Smooth muscle cell (in vitro differentiated cells): ENCODE data around the gene GTSE1. TPM values are rescaled to one million over a fixed set of nuclear protein-coding genes. Genes with fewer than 3 reads are reported as not detected.

Experiments used
- DNase-seq: peaks from one replicate; lab custom pipeline; 2025; ENCODE audit not compliant: unreplicated experiment; lab: John Stamatoyannopoulos, UW
- H2AFZ ChIP-seq: fragments of 200-600 bp; sonication (generic); 2 replicates; pipeline ENCODE4 v1.6.0; 2016; ENCODE audit warnings: antibody characterized with exemption, low read depth, mild to moderate bottlenecking
- H3F3A ChIP-seq: fragments of 200-600 bp; sonication (generic); 2 replicates; pipeline ENCODE4 v1.6.0; 2017; ENCODE audit warnings: antibody characterized with exemption, low read depth
- H3K27ac ChIP-seq: fragments of 200-600 bp; sonication (generic); 2 replicates; pipeline ENCODE4 v1.5.1; 2016; ENCODE audit warnings: low read depth, mild to moderate bottlenecking
- H3K27me3 ChIP-seq: fragments of 200-600 bp; sonication (generic); 2 replicates; pipeline ENCODE4 v1.6.1; 2016; ENCODE audit warnings: low read depth, mild to moderate bottlenecking
- H3K36me3 ChIP-seq: fragments of 200-600 bp; sonication (generic); 2 replicates; pipeline ENCODE4 v1.5.1; 2016; ENCODE audit warnings: low read depth
- H3K4me1 ChIP-seq: fragments of 200-600 bp; sonication (generic); 2 replicates; pipeline ENCODE4 v1.5.1; 2016; ENCODE audit warnings: low read depth
- H3K4me2 ChIP-seq: fragments of 200-600 bp; sonication (generic); 2 replicates; pipeline ENCODE4 v1.6.0; 2016; ENCODE audit warnings: mild to moderate bottlenecking
- H3K4me3 ChIP-seq: fragments of 200-600 bp; sonication (generic); 2 replicates; pipeline ENCODE4 v1.5.1; 2016; ENCODE audit warnings: mild to moderate bottlenecking
- H3K79me2 ChIP-seq: fragments of 200-600 bp; sonication (generic); 2 replicates; pipeline ENCODE4 v1.6.0; 2016; ENCODE audit warnings: low read depth, mild to moderate bottlenecking
- H3K9ac ChIP-seq: fragments of 200-600 bp; sonication (generic); 2 replicates; pipeline ENCODE4 v1.6.0; 2016; ENCODE audit warnings: low read depth
- H3K9me3 ChIP-seq: fragments of 200-600 bp; sonication (generic); replicated peaks from 2 replicates; pipeline ENCODE4 v1.5.1; 2016; ENCODE audit warnings: low read depth
- H4K20me1 ChIP-seq: fragments of 200-600 bp; sonication (generic); 2 replicates; pipeline ENCODE4 v1.6.0; 2016; ENCODE audit warnings: low read depth
- WGBS: methylation state at CpG from one replicate; pipeline ENCODE4 v1.1.7; 2016; ENCODE audit warnings: low lambda C conversion rate; 5-methylcytosine and 5-hydroxymethylcytosine counted together
- polyA plus RNA-seq: library from polyadenylated mRNA; unstranded; fragments of >200 nt; fragmentation: Nextera tagmentation; extraction: Ambion mirVana; gene quantifications from 2 replicates; pipeline ENCODE4 v1.2.1, GENCODE V29; 2016
- total RNA-seq: library from RNA; depleted of rRNA; stranded (reverse); fragments of >200 nt; gene quantifications from 2 replicates; pipeline ENCODE4 v1.2.3, GENCODE V29; 2014
- TF ChIP-seq, protein P1 (sequence below): fragments of 200-600 bp; sonication (generic); IDR thresholded peaks from 2 replicates; pipeline ENCODE4 v1.5.1; 2017; ENCODE audit warnings: borderline replicate concordance, mild to moderate bottlenecking, antibody characterized with exemption; ENCODE audit not compliant: insufficient read depth, poor library complexity, severe bottlenecking

GTSE1 gene
- total and polyA plus RNA-seq, 2 experiments from 2014 or later = 3.6 to 6.8 TPM

- 98% methylated on average over 12 of the region's 12 CpGs for WGBS
- TF ChIP-seq, protein P1, sequence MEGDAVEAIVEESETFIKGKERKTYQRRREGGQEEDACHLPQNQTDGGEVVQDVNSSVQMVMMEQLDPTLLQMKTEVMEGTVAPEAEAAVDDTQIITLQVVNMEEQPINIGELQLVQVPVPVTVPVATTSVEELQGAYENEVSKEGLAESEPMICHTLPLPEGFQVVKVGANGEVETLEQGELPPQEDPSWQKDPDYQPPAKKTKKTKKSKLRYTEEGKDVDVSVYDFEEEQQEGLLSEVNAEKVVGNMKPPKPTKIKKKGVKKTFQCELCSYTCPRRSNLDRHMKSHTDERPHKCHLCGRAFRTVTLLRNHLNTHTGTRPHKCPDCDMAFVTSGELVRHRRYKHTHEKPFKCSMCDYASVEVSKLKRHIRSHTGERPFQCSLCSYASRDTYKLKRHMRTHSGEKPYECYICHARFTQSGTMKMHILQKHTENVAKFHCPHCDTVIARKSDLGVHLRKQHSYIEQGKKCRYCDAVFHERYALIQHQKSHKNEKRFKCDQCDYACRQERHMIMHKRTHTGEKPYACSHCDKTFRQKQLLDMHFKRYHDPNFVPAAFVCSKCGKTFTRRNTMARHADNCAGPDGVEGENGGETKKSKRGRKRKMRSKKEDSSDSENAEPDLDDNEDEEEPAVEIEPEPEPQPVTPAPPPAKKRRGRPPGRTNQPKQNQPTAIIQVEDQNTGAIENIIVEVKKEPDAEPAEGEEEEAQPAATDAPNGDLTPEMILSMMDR = no peak
- H2AFZ ChIP-seq = no peak overlapping the region
- H3K9me3 ChIP-seq = no peaks in the 10 kb centered on the region
- no peaks in the 10 kb centered on the region for H3K79me2 ChIP-seq
- no peaks in the 10 kb centered on the region for H3F3A ChIP-seq
- H3K36me3 ChIP-seq = peaks cover 13% of the 10 kb centered on the region
- H3K4me1 ChIP-seq = peaks cover 3% of the 10 kb centered on the region
- DNase-seq = no peak
- no peak overlapping the region for H3K9ac ChIP-seq
- no peak overlapping the region for H3K4me3 ChIP-seq
- H3K27ac ChIP-seq = no peak overlapping the region
- H3K4me2 ChIP-seq = no peak overlapping the region
- no peaks in the 10 kb centered on the region for H3K27me3 ChIP-seq
- H4K20me1 ChIP-seq = no peaks in the 10 kb centered on the region
These were observed 23.8 kb upstream of the GTSE1 start for GRCh38 chr22:46272762-46273431.

GRCh38 chr22:46273432-46274148 is 23.1 kb upstream of the GTSE1 start:
- H3K27ac ChIP-seq = no peak overlapping the region
- no peaks in the 10 kb centered on the region for H3F3A ChIP-seq
- H3K9me3 ChIP-seq = no peaks in the 10 kb centered on the region
- no peak for DNase-seq
- H4K20me1 ChIP-seq = no peaks in the 10 kb centered on the region
- no peak overlapping the region for H2AFZ ChIP-seq
- WGBS = 97% methylated on average over 12 of the region's 12 CpGs
- H3K4me2 ChIP-seq = no peak overlapping the region
- no peaks in the 10 kb centered on the region for H3K4me1 ChIP-seq
- no peaks in the 10 kb centered on the region for H3K79me2 ChIP-seq
- no peak overlapping the region for H3K4me3 ChIP-seq
- no peaks in the 10 kb centered on the region for H3K27me3 ChIP-seq
- peaks cover 13% of the 10 kb centered on the region for H3K36me3 ChIP-seq
- TF ChIP-seq, protein P1 = no peak
- H3K9ac ChIP-seq = no peak overlapping the region

DNA sequence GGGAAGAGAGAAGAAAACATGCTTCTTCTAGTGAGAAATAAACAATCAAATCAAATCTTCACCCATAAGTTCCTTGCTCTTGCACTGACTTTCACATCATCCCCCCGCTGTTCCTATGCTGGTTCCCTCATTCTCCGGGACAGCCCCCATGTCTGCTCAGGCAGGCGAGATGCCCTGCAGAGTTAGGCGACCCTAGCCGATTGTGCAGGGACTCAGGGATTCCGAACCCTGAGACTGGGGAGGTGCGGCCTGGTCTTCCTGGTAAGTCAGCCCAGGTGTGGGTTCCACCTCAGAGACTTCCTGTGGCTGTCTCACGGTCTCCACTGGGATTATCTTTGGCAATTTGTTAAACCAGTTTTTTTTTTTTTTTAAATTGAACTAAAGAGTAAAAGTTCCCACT is 22.3 kb upstream of the GTSE1 start:
- Histone ChIP-seq H3F3A (no peaks in the 10 kb centered on the region), H3K9me3 (no peaks in the 10 kb centered on the region), H3K4me3 (no peak overlapping the region), H3K27ac (no peak overlapping the region), H3K4me2 (no peak overlapping the region), H3K9ac (no peak overlapping the region), H3K79me2 (no peaks in the 10 kb centered on the region), H3K4me1 (no peaks in the 10 kb centered on the region), H2AFZ (no peak overlapping the region), H3K27me3 (no peaks in the 10 kb centered on the region), H4K20me1 (no peaks in the 10 kb centered on the region), H3K36me3 (peaks cover 13% of the 10 kb centered on the region)
- TF ChIP-seq, protein P1 = no peak
- WGBS = 98% methylated on average over 8 of the region's 8 CpGs
- no peak for DNase-seq
